ENCODE measurements around the gene ALDH3B2. TPM values are rescaled to one million over a fixed set of nuclear protein-coding genes. Genes with fewer than 3 reads are reported as not detected.

The ALDH3B2 gene
- total RNA-seq, 1 experiment from 2014 or later, result not detected

- POLR2A ChIA-PET, result no interaction called here
- no peaks in the 10 kb centered on the region for H4K20me1 ChIP-seq (ENCODE audit: insufficient read depth)
- intact Hi-C loops (cut with micrococcal nuclease), result loop anchor here (10.0 kb wide), 1 partner anchor 81 kb away; no protein-coding TSS in a partner anchor
Observed at GRCh38 chr11:67633758-67634365, 40.6 kb downstream of the ALDH3B2 start.

More at GRCh38 chr11:67633758-67634365, 40.6 kb downstream of the ALDH3B2 start:
- H3K9me2 ChIP-seq (ENCODE audit: insufficient read depth), result no peaks in the 10 kb centered on the region
- H3K4me3 ChIP-seq (replicated peaks in 1 of 2; ENCODE audit: low read depth in 1 of 2, low read length in 2 of 2), result no peak overlapping the region
- no peaks in the 10 kb centered on the region for H3K36me3 ChIP-seq (ENCODE audit: control insufficient read depth in 1 of 2, insufficient read depth in 2 of 2, low read length in 2 of 2)
- no peak overlapping the region for H3K27ac ChIP-seq (ENCODE audit: low read depth, low read length)
- DNase-seq (ENCODE audit: low read depth, low spot score) (no peak), ATAC-seq (no peak)
- no peak overlapping the region for H3K4me2 ChIP-seq (ENCODE audit: low read length)
- no peaks in the 10 kb centered on the region for H3K9me3 ChIP-seq (ENCODE audit: control insufficient read depth in 1 of 2, insufficient read depth in 1 of 2, low read depth in 1 of 2, low read length in 2 of 2)
- no peaks in the 10 kb centered on the region for H3K27me3 ChIP-seq (ENCODE audit: insufficient read depth, low read length)
- H3K79me2 ChIP-seq (ENCODE audit: insufficient read depth, low read length), result no peaks in the 10 kb centered on the region
- peaks cover 5 to 21% of the 10 kb centered on the region in 2 experiments; a peak in 3 of 4 replicates for H3K4me1 ChIP-seq (ENCODE audit: control insufficient read depth in 1 of 2, insufficient read depth in 2 of 2, low read length in 2 of 2)
- TF ChIP-seq ZNF274 (IDR thresholded peaks at IDR 0.05; ENCODE audit: low read depth, low read length), result no peak
- TF ChIP-seq RAD21 (IDR thresholded peaks at IDR 0.05; ENCODE audit: low read depth), result no peak
- TF ChIP-seq SP1 (IDR thresholded peaks at IDR 0.05; ENCODE audit: low read depth), result no peak
- no peak for TF ChIP-seq POLR2AphosphoS5 (IDR thresholded peaks at IDR 0.05; ENCODE audit: low read depth, low read length)
- TF ChIP-seq SRF (IDR thresholded peaks at IDR 0.05; ENCODE audit: low read depth), result no peak
- no peak for TF ChIP-seq EZH2phosphoT487 (IDR thresholded peaks at IDR 0.05; ENCODE audit: borderline replicate concordance)
- TF ChIP-seq FOSL1 (IDR thresholded peaks at IDR 0.05; ENCODE audit: low read depth), result no peak
- no peak for TF ChIP-seq YY1 (IDR thresholded peaks at IDR 0.05; ENCODE audit: extremely low read depth, insufficient replicate concordance, low read depth, low read length)
- no peak for TF ChIP-seq JUND (IDR thresholded peaks at IDR 0.05)
- no peak for TF ChIP-seq TCF7L2 (IDR thresholded peaks at IDR 0.05; ENCODE audit: borderline replicate concordance, extremely low read depth, insufficient read depth, insufficient read length)
- TF ChIP-seq MAX (IDR thresholded peaks at IDR 0.05), result no peak
- TF ChIP-seq SIN3A (IDR thresholded peaks at IDR 0.05; ENCODE audit: low read depth), result no peak
- no peak for TF ChIP-seq CEBPB (IDR thresholded peaks at IDR 0.05; ENCODE audit: low read depth)
- no peak for TF ChIP-seq ZFX (IDR thresholded peaks at IDR 0.05)
- TF ChIP-seq ZBTB33 (IDR thresholded peaks at IDR 0.05; ENCODE audit: extremely low read depth, insufficient replicate concordance, low read length), result no peak
- H2AFZ ChIP-seq (ENCODE audit: low read depth, low read length, poor library complexity, severe bottlenecking), result no peak overlapping the region
- RAD21 ChIA-PET (ENCODE audit: low non-redundant PET in 1 of 2, low total read pairs in 2 of 2, uncharacterized antibody in 2 of 2, unreplicated experiment in 2 of 2), result no interaction called here
- CTCF ChIA-PET, result no interaction called here
- no peak overlapping the region for H3K9ac ChIP-seq (ENCODE audit: low read length)
- no TSS peak for BruUV-seq (replicated peaks)

Measured in HCT116 (cell line).